Stromal cell of bone marrow (primary cell): ENCODE data around the gene LAG3.

Experiments used
- DNase-seq: peaks from one replicate; pipeline ENCODE4 v3.0.0-alpha.2; 2012; ENCODE audit warnings: low read depth

Gene LAG3

GRCh38 chr12:6753772-6754356, 18.5 kb upstream of the LAG3 start:
- no peak for DNase-seq

GRCh38 chr12:6754411-6754810, 17.9 kb upstream of the LAG3 start:
- no peak for DNase-seq

- DNase-seq, result no peak
Observed at GRCh38 chr12:6757028-6757690, 15.2 kb upstream of the LAG3 start.

- no peak for DNase-seq
Observed at GRCh38 chr12:6758506-6759095, 13.7 kb upstream of the LAG3 start.

- DNase-seq, result no peak
Observed at GRCh38 chr12:6759741-6760140, 12.6 kb upstream of the LAG3 start.

GRCh38 chr12:6763380-6763779, 8.9 kb upstream of the LAG3 start:
- no peak for DNase-seq

GRCh38 chr12:6764011-6764828, 8.1 kb upstream of the LAG3 start:
- DNase-seq, result peak; percentile 98

- no peak for DNase-seq
Observed at GRCh38 chr12:6765048-6765633, 7.2 kb upstream of the LAG3 start.

GRCh38 chr12:6765634-6766581, 6.4 kb upstream of the LAG3 start, which contains the start of gene PTMS:
Gene PTMS (plus strand): TSS chr12:6766363. CDS start chr12:6766706, 343 bp downstream.
- DNase-seq, result peak; percentile 68

- DNase-seq, result peak; percentile 60
Observed at GRCh38 chr12:6766651-6767349, 5.5 kb upstream of the LAG3 start.

GRCh38 chr12:6767353-6768319, 4.7 kb upstream of the LAG3 start:
- no peak for DNase-seq

GRCh38 chr12:6768437-6768914, 3.8 kb upstream of the LAG3 start:
- DNase-seq, result no peak

GRCh38 chr12:6768990-6769389, 3.3 kb upstream of the LAG3 start:
- no peak for DNase-seq

- DNase-seq, result no peak
Observed at GRCh38 chr12:6769666-6770065, 2.7 kb upstream of the LAG3 start.

GRCh38 chr12:6770094-6770493, 2.2 kb upstream of the LAG3 start:
- no peak for DNase-seq

GRCh38 chr12:6770600-6770999, 1.7 kb upstream of the LAG3 start:
- no peak for DNase-seq

- DNase-seq, result no peak
Observed at GRCh38 chr12:6771091-6771495, 1.2 kb upstream of the LAG3 start.

- no peak for DNase-seq
Observed at GRCh38 chr12:6771509-6772330, 600 bp upstream of the LAG3 start.
